Endothelial cell of umbilical vein (primary cell): ENCODE measurements around the gene SEMA3A.

Experiments used
- EZH2 ChIP-seq: IDR thresholded peaks from 2 replicates; pipeline ENCODE4 v1.6.1; 2012; ENCODE audit warnings: borderline replicate concordance, low read depth, mild to moderate bottlenecking, moderate library complexity, low read length, inconsistent platforms; ENCODE audit not compliant: severe bottlenecking
- MYC ChIP-seq: IDR thresholded peaks from one replicate; pipeline ENCODE4 v1.6.1; 2011; ENCODE audit warnings: mild to moderate bottlenecking, low read depth, low read length
- POLR2A ChIP-seq: IDR thresholded peaks from 2 replicates; pipeline ENCODE4 v1.6.1; 2012; ENCODE audit warnings: low read depth, mild to moderate bottlenecking, control low read depth, low read length
- POLR2AphosphoS5 ChIP-seq: IDR thresholded peaks from 2 replicates; pipeline ENCODE4 v1.6.1; 2012; ENCODE audit warnings: low read depth, mild to moderate bottlenecking, control low read depth, low read length, moderate library complexity; ENCODE audit not compliant: insufficient read depth
- TF ChIP-seq, protein P1 (sequence below), 2 donors: IDR thresholded peaks; 1 replicate in 1 of 2; 2 replicates in 1 of 2; pipeline ENCODE4 v1.5.1; 2011; ENCODE audit warnings: low read length in 2 of 2, mild to moderate bottlenecking in 2 of 2, moderate library complexity in 2 of 2, control low read depth in 1 of 2, inconsistent platforms in 1 of 2, low read depth in 1 of 2; ENCODE audit not compliant: insufficient read depth in 1 of 2; ENCODE audit errors: extremely low read depth in 1 of 2
- TF ChIP-seq, protein P2 (sequence below): IDR thresholded peaks from 2 replicates; pipeline ENCODE4 v1.6.1; 2011; ENCODE audit not compliant: insufficient read depth, insufficient read length

DNA sequence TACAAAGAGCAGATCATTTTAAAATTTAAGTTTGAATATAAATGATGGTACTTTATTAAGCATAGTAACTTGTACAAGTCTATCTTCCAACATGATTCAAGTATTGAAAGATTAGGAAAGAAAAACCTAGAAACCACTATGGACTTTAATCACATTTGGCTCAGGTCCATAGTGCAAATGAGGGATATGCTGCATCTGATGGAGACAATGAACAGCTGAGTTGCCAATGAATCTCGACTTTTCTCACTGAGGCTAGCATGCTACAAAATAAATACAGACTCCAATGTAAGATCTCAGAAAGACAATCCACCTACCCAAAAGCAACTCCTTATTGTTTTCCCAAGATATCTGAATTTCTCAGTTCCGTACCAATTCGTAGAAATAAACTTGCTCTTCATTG is 89.8 kb downstream of the SEMA3A start:
- TF ChIP-seq, protein P1, sequence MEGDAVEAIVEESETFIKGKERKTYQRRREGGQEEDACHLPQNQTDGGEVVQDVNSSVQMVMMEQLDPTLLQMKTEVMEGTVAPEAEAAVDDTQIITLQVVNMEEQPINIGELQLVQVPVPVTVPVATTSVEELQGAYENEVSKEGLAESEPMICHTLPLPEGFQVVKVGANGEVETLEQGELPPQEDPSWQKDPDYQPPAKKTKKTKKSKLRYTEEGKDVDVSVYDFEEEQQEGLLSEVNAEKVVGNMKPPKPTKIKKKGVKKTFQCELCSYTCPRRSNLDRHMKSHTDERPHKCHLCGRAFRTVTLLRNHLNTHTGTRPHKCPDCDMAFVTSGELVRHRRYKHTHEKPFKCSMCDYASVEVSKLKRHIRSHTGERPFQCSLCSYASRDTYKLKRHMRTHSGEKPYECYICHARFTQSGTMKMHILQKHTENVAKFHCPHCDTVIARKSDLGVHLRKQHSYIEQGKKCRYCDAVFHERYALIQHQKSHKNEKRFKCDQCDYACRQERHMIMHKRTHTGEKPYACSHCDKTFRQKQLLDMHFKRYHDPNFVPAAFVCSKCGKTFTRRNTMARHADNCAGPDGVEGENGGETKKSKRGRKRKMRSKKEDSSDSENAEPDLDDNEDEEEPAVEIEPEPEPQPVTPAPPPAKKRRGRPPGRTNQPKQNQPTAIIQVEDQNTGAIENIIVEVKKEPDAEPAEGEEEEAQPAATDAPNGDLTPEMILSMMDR (IDR thresholded peaks at IDR 0.05; ENCODE audit: extremely low read depth in 1 of 2, insufficient read depth in 1 of 2, low read depth in 1 of 2, low read length in 2 of 2), result no peak
- TF ChIP-seq MYC, result no peak
- TF ChIP-seq POLR2A, result no peak
- TF ChIP-seq, protein P2, sequence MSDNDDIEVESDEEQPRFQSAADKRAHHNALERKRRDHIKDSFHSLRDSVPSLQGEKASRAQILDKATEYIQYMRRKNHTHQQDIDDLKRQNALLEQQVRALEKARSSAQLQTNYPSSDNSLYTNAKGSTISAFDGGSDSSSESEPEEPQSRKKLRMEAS, result no peak
- TF ChIP-seq EZH2, result no peak
- no peak for TF ChIP-seq POLR2AphosphoS5
